Activated CD4-positive, CD25-positive, alpha-beta regulatory T cell treated with anti-CD3 and anti-CD28 coated beads, Interleukin-2, amount 50 U/mL, for 24 hours (primary cell): ENCODE data around the gene CCDC93.

Experiments used
- ATAC-seq, 2 donors: fragments of 150-1000 bp; cut with Tn5 transposase; one replicate each; pipeline ENCODE4 v1.10.0; 2021; ENCODE audit warnings: mild to moderate bottlenecking in 1 of 2, moderate library complexity in 1 of 2

The CCDC93 gene

GRCh38 chr2:118013724-118014491 lies at the start of gene CCDC93:
CCDC93 (minus strand) TSS chr2:118014070; CDS start chr2:118013995, 75 bp downstream.
- peak; percentile 86 for ATAC-seq

DNA sequence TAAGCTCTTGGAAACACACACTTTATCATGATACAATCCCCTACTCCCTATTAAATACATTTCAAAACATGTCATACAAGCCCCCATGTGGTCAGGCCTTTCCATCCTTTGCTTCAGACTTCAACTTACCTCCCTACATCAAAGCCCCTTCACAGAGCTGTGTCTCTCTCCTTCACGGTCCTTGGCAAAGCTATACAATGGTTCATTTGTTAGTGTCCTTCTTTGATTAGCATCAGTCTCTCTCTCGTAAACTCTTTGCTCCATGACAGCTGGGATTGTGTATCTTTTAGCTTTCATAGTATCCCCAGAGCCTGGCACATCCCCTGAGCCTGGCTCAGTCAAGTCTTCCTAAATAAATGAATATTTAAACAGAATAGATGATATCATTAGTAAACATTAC lies 48.8 kb upstream of the CCDC93 start:
- ATAC-seq = no peak

DNA sequence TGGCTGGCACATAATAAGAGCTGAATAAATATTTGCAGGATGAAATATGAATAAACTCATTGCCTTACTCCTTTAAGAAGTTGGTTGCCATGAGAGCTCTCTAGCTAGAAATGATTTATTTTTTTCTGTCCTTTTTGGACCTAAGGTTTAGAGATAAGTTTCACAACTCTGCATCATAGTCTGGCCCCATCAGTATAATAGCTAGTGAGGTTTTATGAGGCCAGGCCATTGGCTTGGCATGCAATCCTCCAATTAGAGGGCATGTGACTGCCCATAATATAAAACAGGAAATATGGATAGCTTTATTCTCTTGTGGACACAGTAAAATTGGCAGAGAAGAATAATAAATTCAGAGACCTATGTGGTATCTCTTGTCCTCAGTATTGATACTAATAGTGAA lies 48.2 kb upstream of the CCDC93 start:
- no peak for ATAC-seq

DNA sequence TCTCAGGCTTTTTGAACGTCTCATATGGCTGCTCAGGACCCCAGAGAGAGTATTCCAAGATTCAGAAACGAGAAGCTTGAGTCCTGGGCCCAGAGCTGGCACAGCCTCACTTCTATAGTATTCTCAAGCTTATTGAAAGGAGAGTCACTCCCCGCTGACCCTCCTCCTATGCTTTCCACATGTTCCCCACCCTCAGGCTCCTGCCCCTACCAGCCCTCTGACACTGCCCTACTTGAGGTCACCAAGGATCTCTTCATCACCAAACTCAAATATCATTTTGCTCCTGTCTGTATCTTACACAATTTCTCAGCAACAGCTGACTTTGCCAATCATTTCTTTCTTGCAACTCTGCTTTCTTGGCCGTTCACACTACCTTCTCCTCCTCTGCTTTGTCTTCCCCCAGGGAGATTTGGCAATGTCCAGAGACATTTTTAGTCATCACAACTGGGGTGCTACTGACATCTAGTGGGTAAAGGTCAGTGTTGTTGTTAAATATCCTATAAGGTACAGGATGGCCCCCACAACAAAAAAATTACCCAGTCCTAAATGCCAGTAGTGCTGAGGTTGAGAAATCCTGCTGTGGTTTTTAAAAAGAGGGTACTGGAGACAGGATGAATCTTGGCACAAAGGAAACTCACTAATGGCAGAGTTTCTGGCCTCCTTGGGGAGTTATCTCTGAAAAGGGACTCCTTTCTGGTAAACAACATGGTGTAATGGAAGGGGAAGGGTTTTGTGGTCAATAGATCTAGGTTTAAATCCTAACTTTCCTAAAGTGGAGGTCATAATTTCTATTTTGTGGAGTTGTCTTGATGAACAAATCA lies 47.5 kb upstream of the CCDC93 start:
- ATAC-seq = no peak

- ATAC-seq = no peak
These were observed 46.1 kb upstream of the CCDC93 start for GRCh38 chr2:118059919-118060478.

GRCh38 chr2:118058951-118059350 lies 45.1 kb upstream of the CCDC93 start:
- no peak for ATAC-seq

DNA sequence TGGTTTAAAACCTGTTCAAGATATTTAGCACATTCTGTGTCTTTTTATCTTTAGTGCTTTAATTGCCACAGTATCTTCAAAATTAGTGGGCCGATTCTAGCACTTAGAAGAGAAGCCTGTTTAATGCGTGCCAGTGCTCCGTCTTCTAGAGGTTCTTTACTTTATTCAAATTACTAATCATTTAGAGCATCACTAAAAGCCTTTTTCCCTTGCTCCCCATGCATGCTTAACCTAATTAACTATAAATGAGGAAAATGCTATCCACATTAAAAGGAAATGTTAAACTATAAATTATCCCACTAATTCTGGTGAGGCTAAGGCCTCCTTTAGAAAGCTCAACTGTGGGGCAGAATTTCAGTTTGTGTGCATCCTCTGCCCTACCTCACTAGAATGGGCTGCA lies 42.9 kb upstream of the CCDC93 start:
- ATAC-seq = no peak

DNA sequence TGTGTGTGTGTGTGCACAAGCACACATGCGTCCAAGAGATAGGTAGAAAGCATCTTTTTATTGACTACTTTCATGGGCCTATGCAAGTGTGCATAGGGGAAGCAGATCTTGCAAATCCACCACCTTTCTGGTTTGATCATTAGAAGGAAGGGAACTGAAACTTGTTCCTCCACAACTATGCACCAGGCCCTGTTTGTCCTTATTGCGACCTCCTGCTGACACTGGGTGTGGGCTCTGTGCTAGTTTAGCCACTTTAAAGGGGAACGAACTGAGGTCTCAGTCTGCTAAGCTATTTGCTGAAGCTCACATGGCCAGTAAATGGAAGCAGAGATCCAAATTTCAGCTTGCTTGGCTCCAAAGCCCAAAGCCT lies 42.3 kb upstream of the CCDC93 start:
- no peak for ATAC-seq

GRCh38 chr2:118055512-118056164 lies 41.8 kb upstream of the CCDC93 start:
- ATAC-seq = no peak

DNA sequence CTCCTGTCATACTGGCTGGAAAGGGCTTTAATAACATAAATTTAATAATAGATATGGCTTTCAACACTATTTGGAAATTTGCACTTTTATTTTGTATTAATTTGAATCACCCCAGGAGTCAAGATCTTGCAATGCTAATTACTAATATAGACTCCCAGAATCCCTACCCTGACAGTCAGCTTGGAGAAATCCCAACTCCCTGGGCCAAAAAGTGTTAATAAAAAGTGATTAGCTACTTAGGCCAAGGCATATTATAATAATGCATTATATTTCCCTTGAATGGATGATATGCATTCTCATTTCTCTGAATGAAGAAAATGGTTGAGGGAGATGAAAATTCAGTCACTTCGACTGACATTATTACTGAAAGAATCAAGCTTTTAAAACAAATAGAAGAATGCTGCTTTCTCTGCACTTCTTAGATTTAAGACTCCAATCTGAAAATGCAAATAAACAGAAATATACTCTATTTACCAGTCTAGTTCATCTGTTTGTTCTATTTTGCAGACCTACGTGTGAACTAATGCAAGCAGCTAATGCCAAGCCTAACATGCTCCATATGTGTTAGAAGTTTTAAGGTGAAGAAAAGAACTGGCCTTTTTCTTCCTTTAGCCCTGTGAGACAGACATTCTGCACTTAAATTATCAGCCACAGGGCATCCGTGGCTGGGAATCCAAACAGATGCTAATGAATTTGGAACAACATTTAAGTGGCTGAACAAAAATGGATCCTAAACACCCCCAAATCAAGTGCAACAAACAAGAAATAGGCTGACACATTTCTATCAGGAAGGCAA lies 40.5 kb upstream of the CCDC93 start:
- ATAC-seq = no peak

DNA sequence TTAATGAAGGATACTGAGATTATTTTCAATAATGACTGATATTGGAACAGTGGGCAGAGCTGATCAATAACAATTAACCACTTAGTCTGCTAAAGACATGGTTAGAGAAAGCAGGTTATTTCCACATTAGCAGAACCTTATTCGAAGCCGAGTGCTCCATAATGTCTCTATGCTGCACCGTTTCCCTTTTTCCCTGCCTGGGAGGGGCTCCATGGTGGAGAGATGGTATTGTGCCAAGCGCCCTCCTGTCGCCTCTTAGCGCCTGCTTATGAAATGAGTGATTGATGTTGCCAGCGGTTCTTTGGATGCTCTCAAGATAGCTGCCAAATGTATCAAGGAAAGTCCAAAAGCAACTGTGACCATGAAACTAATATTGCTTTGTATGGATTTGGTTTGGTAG lies 39.8 kb upstream of the CCDC93 start:
- ATAC-seq = no peak

GRCh38 chr2:118052474-118052873 lies 38.6 kb upstream of the CCDC93 start:
- no peak for ATAC-seq

GRCh38 chr2:118051826-118052358 lies 38.0 kb upstream of the CCDC93 start:
- no peak for ATAC-seq

DNA sequence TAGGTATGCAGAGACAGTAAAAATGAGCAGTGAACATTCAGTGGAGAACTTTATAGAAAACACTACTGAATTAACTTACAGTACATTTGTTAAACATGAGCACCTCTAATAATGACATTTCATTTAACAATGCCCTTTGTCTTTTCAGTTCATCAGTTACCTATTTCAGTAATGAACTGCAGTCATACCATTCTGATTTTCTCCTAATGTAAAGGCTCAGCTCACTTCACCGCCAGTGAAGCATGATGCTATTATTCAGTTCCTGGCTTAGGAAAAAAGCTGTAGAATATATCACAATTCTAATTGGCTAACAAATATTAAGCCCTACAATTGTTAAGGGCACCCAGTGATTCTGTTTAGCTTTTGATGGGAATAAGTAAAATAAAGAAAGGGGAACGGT lies 37.1 kb upstream of the CCDC93 start:
- ATAC-seq = no peak

- ATAC-seq = no peak
These were observed 36.5 kb upstream of the CCDC93 start for GRCh38 chr2:118050386-118050785.

DNA sequence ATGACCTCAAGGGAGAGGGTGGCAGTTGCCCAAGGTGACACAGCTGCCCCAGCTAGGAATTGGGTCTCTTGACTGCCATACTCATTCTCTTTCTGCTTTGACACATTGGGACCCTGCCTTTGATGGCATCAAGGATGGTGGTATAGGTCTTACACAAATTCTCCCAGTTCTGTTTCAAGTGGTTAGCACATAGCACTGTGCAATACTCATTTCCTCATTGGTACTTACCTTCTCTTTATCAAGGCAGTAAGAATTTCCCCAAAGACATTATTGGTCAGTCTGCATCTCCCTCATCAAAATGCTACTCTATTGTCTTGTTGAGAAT lies 35.9 kb upstream of the CCDC93 start:
- no peak for ATAC-seq

GRCh38 chr2:118049140-118049815 lies 35.4 kb upstream of the CCDC93 start:
- ATAC-seq = no peak

- no peak for ATAC-seq
These were observed 34.5 kb upstream of the CCDC93 start for GRCh38 chr2:118048401-118048800.

DNA sequence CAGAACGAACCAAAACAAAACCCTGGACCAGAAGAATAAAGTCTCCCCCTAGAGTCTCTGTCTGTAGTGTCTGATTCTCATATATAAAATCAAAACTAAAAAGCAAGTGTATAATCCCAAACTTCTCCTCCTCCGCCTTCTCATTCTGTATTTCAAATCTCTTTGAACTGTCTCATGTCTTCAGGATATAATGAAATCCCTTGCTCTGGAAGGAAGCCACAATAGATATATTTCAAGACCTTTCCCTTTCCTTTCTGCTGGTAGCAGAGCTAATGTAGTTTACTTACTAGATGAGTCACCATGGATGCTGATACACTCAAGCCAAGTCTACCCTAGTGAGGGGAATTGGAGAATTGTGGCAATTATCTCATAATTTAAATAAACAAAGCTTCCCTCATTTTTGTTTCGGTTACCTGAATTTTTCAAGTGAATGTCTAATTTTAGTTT lies 33.5 kb upstream of the CCDC93 start:
- ATAC-seq = no peak

DNA sequence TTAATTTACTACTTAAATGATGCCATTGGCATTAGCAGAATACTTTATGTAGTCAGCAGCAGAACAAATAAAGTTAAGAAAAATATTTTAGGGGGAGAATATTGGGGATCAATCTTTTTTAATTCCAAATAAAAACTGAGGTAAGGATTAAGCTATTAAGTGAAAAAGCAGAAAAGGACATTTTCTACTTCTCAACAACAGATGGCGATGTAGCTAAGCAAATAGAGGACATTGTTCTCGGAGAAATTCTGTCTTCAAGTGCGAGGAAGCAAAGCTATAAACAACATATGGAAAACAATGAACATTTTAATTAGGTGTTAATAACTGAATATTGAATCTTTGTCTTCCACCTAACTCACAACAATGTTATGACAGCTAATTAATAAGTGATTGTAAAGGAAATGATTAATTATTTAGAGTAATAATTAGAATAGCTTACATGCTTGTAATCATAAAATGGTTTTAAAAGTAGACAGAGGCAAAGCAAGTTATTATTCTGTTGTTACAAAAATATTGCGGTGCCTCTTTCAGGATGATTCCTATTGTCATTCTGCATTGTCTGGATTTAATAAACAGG lies 32.9 kb upstream of the CCDC93 start:
- ATAC-seq = no peak

DNA sequence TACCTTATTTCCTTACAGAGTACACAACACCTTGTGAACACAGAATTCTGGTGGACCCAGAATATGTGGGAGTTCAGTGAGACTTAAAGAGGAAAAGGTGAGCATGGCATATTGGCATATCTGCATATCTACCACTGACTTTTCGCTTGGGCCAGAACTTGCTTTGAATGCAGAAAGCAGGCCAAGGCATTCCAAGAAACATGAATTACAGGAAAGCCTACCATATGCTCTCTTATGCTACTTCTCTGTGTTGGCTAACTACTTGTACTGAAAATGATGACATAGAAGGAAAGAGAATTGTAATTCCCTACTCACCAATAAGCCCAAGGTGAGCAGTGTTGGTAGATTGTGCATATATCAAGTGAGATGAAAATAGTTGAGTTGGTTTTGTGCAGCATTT lies 31.4 kb upstream of the CCDC93 start:
- no peak for ATAC-seq
